NCI-H1417 (cell line): ENCODE data around the gene DPP10.
A peak's percentile ranks its signal among the peaks of the same experiment; 100 is the strongest.
"Not testable (repeated sequence)": the region's sequence is repeated elsewhere in the genome, so short reads cannot be mapped to it uniquely, and the experiment has no call there.

Experiments used
- DNase-seq, 3 experiments: peaks; one replicate each; lab custom pipeline; 2025; lab: John Stamatoyannopoulos, UW

DPP10 gene

DNA sequence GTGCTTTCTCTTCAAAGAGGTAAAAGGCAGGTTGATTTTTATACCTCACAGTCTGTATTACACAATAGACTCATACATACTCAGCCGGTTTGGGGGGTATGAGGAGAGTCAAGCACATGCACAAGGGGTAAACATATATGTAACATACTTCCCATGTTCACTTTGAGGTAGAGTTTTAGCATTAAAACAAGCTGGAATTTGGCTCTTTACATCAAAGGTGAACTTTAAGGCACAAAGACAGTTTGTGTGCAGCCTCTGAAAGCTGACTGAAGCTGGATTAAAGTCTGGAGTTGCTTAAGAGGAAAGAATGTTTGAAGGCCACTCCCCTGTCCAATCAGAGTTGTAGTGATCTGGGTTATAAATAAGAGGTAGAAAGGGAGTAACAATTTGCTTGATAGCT lies 282.0 kb downstream of the DPP10 start:
- no peak for DNase-seq

DNA sequence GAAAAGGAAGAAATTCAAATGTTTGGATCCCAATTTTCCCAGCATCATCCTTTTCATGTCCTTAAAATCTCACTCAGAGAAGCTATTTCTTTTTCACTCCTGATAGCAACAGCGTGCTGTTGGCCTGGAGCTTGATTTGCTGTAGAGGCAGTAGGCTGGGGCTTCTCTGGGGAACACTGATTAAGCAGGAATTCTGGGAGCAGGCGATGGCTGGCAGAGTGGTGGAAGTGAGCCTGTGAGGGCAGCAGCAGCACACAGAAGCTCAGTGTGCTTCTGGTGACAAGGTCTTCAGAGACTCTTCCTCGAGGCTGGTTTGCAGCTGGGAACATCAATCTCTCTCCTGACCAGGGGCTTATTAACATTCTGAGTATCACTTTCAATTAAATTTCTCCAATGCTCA lies 284.6 kb downstream of the DPP10 start:
- no peak for DNase-seq

DNA sequence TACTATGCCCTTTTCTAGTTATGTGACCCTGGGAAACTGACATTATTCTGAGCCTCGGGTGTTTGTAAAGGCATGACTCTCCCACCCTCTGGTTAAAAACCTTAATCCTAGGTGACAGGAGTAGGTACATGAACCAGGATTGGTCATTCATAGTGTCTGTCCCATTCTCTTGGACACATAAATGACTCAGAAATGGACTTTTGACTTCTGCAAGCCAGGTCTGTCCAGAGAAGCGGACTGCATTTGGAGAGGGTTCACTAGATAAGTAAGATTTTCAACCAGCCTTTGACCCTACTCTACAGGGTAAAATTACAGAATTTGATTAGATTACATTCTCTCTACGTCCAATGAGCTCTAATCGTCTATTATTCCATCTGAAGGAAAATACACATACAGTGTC lies 285.9 kb downstream of the DPP10 start:
- no peak for DNase-seq

DNA sequence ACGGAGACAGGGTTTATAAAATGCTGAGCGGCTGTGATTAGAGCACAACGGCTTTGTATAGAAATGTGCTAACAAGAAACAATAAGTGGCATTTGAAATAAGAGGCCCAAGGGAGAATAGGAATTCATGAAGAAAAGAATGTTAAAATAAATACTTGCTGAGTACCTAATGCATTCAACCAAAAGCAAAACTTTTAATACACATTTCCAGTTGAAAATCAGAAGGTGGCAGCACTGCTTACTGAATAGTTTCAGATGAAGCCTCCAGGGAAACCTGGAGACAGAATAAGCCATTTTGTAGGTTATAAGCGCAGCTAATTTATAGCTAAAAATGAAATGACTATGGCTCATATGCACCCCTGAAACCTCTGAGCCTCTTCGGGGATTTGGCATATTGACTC lies 286.6 kb downstream of the DPP10 start:
- peak in 2 of 3 experiments; percentile 5 to 25 for DNase-seq

DNA sequence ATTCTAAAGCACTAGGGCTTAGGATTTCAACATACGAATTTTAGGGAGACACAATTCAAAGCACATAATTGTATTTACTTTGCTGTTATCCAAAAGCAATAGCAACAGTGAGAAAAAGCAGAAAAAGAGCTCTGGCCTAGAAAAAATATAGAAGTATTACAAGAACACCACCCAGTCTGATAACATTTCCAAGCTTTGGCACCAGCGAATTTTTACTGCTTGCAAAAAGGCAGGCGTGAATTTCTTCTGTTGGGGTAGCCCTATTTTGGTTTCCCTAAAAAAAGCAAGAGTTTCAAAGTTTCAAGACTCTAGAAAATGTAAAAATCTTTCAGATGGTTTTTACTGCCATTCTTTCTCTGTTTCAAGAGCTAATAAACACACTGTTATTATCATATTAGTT lies 292.7 kb downstream of the DPP10 start:
- DNase-seq = no peak

DNA sequence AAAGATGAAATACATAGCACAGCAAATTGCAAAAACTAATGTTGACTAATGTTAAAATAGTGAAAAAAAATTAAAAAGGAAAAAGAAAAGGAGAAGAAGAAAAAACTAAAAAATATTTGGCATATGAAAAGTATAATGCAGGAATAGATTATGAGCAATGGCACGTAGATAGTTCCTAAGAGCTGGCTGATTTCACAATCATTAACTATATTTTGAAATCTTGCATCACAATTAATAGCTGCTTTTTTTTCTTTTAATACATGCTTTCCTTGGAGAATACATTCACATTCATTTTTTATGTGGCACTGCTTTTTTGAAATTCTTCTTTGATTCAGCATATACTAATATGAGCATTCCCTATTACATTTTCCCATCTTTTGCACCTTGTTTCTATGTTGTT lies 299.8 kb downstream of the DPP10 start:
- DNase-seq = no peak

DNA sequence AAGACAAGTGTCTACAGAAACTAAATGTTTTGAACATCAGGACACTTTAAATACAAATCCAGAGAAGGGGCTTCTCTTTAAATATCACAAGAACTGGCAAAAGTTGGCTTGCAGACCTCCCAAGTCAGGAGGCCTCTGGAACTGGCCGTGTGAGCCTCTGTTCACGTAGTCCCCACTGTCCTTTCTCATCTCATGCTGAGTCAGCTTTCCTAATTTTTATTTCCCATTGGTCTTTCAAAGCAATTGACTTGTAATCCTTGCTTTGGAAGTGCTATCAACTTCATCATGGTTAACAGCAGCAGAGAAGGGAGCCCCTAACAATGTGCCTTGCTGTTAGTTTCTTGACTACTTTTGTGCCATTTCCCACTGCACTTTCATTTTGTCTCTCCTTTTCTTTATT lies 303.3 kb downstream of the DPP10 start:
- DNase-seq = no peak

DNA sequence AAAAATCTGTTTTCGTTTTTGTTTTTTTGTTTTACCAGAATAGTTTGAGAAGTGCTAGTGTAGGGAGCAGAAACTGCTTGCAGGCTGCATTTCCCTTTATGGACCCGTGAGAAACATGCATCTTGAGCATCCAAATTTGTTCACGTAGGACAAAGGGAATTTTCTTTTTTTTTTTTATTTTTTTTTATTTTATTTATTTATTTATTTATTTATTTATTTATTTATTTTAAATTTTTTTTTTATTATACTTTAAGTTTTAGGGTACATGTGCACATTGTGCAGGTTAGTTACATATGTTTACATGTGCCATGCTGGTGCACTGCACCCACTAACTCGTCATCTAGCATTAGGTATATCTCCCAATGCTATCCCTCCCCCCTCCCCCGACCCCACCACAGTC lies 305.7 kb downstream of the DPP10 start:
- DNase-seq = not testable (repeated sequence)

DNA sequence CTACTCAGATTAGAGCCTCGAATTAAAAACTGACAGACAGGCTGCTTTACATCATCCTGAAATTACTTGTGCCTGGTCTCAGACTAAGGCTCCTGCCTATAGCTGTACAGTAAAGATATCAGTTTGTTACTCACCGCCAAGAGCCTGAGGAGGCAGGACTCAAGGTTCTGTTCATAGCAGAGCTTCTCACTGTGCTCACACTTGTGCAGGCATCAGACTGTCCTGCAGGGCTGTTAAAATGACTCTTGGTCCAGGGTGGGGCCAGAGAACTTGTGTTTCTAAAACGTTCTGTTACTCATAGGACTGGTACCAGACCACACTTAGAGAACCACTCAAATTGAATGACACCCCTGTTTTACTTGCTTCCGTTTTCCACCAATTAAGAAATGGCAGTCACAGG lies 310.0 kb downstream of the DPP10 start:
- no peak for DNase-seq

DNA sequence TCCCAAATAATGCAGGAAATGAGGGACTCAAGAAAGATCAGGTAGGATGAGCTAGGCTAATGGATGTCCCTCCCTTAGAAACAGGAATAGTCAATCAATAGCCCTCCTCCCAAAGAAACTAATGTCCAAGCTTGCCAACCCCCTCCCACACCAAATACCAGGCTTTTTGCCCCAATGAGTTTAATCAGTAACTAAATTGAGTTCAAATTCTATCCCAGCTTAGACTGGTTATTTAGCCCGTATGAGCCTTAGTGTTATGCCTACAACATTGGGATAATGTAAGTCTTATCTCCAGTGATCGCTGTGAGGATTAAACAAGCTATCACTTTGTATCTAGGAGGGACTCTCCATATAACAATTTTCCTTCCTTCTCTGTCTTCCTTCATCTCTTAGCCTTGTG lies 310.7 kb downstream of the DPP10 start:
- DNase-seq = no peak

DNA sequence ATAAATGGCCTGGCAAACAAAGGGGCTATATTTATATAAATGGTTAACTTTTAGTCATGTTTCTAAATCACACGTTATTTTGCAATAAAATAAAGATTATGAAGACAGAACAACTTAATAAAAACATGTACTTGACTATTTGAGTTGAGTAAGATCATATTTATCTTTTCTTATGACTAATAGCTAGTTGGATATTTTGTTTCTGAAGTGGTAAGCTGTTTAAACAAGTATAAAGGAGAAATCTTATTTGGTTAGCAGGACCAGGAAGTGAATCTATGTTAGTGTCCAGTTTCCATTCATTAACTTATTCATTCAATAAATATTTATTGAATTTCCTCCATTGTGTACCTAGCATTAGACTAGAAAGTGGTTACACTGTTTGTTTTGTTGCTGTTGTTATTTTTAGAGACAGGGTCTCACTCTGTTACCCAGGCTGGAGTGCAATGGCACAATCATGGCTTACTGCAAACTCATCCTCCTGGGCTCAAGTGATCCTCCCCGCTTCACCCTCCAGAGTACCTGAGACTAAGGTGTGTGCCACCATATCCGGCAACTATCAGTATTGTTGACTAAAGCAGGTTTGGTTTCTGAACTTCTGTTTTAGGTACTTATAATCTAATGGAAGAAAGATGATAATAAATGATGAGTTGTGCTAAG lies 312.6 kb downstream of the DPP10 start:
- peak in 1 of 3 experiments; percentile 54 for DNase-seq

DNA sequence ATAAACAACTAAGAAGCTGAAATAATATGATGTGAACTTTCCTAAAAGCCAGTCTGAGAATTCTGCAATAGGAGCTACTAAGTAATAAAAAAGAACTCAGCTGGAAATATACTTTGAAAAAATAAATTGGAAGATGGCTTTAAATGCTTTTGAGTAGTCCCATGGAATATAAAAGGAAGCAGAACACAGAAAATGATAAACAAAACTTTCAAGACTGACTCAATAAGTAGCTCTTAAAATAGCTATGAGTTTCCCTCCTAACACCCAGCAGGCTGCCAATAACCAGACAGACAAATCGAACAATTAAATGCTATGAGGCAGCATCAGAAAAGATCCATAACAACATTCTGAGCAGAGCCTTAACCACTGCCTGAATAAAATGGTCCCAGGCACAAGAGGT lies 319.9 kb downstream of the DPP10 start:
- no peak for DNase-seq

DNA sequence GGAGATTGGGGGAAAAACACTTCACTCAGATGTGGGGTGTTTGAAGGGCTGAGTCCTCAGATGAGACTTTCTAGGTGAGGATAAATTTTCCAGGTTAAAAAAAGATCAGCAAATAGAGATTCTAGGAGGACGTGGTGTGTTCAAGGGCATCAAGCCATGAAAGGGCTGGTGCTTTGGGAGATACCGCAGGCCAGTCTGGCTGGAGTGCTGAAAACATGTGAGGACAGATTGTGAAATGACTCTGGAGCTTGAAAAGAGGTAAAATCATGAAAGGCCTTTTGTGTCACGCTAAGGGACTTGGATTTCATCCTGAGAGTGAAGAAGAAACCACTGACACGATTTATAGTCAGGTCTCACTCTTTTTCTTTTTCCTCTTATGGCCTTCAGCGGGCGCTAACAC lies 320.5 kb downstream of the DPP10 start:
- DNase-seq = no peak

DNA sequence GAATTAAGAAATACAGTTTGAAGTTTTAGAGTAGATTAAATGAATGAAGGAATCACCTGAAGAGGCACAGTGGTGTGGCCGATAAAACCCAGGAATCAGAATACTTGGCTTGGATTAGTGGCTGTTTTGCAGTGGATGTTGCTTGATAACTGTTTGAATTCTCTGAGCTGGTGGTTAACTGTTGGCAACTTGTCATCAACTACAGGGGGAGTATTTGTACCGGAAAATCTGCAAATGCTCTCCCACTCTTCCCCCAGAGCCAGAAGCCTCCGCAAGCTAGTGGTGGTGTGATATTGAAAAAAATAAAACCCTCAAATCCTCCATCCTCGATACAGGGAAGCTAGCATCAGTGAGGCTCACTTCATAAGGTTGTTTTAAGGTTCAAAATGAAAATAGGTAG lies 326.7 kb downstream of the DPP10 start:
- DNase-seq = no peak

DNA sequence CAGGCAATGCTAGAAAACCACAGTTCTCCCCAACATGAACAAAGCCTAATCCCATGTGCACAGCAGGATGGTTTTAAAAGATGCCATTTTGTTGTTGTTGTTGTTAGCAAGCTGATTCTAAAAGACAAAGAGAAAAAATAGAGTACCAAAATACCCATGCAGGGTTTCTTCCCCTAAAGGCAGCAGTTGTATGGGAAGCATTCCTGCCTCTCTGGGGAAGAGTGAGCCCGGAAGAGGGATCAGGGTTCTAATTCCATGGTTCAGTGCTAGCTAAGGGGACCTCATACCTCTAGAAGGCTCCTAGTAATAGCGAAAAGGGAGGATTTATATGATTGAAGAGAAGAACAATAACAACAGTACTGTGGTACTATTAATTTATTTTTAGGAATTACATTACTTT lies 327.6 kb downstream of the DPP10 start:
- DNase-seq = no peak

DNA sequence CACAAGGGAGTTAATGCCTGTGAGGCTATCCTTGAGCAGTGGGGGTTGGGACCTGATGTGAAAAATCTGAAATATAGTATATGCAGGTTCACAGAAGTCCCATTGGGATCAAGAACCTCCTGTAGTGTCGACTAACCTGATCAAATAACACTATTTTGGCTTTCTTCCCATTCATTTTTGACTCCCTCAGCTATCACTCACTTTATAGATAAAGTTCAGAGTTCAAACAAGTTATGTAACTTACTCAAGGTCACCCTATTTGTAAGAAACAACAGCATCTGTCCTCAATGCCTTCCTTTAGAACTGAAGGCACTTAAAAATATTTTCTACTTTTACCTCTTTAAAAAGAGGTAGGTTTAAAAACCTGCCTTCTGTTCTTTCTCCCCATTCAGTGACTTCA lies 341.6 kb downstream of the DPP10 start:
- no peak for DNase-seq

DNA sequence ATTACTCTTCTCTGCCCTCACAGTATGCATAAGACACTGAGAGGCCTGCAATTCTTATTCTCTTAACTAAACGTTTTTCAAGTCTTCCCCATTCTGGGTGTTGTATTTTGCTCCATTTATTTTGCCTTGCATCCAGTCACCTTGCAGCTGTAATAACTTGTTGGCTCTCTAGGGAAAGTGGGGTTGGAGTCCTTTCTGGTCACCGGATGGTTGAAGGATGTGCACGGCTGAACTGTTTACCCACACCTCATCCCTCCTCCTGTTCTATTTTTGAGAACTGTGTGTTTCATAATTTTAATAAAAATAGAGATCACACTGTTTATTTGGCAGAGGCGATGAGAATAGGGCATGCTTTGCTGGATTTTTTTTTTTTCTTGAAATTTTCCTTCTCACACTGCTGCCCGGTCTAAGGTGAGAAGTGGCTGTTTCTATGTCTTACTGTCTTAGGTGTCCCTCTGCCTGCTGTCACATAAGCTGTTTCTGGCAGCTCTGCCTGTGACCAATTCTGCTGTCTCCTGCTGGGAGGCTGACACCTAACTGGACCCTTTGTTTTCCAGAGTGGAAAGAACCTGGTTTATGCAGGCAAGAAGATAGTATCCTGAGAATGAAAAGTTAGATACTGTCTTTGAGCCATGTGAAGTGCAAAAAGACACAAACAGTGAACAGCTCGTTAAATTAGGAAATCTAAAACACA lies 342.6 kb downstream of the DPP10 start:
- peak in 1 of 3 experiments; percentile 17 for DNase-seq

DNA sequence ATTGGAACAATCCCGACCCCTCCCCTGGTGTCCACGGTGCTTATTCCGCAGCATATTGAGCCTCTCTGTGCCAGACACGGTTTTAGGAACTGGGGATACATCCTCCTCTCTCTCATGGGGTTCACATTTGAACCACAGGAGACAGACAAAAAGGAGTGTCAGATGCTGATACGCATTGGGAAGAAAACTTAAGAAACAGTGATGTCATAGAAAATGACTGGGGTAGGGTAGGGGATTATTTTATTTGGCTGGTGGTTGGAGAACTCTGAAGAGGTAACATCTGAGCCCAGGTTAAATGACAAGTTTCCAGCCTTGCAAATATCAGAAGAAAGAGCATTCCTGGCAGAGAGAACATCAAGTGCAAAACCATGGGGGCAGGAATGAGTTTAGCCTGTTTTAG lies 344.5 kb downstream of the DPP10 start:
- DNase-seq = no peak

DNA sequence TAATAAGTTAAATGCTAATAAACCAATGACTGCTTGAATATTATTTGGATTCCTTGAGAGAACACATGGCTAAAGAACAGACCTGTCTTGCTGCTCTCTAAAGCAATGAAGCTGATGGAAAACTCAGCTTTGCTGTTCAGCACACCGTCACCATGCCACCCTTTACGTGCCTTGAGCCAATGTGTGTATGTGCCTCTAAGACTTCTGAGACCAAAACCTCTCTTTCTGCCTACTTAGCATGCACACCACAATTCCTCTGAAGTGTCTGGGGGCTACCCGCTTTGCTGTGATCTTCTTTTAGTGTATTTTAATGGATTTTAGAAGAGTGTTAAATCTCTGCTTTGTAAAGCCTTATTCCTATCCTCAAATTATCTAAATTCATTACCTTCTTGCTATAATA lies 345.0 kb downstream of the DPP10 start:
- DNase-seq = no peak

DNA sequence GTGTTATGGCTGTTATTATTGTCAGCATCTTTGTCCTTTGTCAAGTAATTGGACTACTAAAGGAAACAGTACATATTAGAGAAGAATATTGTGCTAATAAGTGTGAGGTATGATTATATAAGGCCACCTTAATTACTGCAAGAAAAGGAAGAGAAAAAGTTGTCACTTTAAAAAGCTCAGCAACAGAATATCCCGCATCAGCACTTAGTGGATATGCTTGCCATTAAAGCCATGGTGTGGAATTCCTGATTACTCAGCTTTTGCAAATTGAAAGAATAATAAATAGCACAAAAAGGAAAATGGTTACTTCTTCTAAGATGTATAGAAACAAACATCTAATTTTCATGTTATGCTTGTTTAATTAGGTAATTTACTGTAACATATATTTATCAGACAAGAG lies 347.5 kb downstream of the DPP10 start:
- no peak for DNase-seq

DNA sequence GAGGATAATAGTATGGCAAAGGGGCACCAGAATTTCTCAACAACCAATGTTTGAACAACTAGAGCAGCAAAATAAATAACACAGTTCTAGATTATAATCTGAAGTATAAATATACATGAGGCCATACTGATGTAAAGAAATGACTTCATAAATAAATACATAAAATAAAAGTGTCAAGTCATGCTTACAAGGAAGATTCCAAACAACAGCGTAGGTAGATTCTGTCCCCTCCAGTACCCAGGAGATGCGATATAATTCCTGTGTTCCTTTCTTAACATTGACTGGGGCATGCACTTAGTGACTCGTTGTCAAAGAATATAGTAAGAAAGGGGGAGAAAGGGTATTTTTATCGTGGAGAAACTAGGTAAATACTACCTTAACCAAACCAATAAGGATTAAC lies 355.1 kb downstream of the DPP10 start:
- DNase-seq = no peak

DNA sequence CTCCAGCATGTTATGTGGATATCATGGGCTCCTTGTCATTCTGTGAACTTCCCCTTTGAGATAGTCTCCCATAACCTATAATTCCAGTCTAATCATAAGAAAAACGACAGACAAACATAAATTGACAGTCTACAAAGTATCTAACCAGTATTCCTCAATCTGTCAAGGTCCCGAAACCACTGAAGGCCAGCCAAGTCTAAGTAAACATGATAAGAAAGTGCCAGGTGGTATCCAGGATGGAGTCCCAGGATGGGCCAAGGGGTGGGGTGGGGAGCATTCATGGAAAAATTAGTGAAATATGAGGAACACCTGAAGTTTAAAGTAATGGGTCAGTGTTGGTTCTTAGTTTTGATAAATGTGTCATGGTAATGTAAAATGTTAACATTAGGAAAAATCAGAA lies 355.5 kb downstream of the DPP10 start:
- DNase-seq = no peak

DNA sequence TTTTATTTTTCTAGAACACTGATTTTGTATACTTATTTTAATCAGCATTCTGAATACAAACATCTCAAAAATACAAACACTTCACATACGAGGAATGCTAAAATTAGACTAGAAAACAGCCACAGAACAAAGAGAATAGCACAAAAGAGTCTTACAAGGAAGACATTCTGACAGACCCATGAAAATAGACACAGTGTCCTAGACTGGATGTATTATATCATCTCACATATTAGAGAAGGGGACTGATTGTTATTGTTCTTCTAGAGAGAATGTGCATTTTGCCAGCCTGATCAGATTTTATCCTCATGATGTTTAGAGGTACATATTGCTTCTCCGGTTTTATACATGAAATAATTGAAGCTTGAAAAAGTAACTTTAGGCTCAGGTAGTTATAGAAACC lies 357.9 kb downstream of the DPP10 start:
- no peak for DNase-seq

DNA sequence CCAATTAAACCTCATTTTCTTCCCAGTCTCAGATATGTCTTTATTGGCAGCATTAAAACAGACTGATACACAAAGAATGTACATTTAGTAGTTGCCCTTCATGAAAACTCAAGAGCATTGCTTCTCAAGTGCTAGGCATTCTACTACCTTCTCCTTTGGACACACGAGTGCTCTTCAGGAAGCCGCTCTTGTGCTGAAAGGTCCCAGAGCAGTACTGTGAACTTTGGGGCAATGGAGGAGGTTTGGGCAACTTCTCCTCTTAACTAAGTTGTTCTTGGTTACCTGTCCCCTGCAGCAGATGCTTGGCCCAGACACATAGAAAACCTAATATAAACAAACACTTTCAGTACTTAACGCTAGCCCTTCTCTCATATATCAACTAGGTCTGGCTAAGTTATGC lies 362.8 kb downstream of the DPP10 start:
- peak in 1 of 3 experiments; percentile 4 for DNase-seq
